IMR-90 (cell line): ENCODE measurements around the gene CALD1. TPM values are rescaled to one million over a fixed set of nuclear protein-coding genes. Genes with fewer than 3 reads are reported as not detected.

Source experiments
- ATAC-seq: fragments of 200-7000 bp; cut with Tn5 transposase; 2 replicates; pipeline ENCODE4 v1.9.1; 2020; ENCODE audit warnings: low read depth, mild to moderate bottlenecking, moderate library complexity
- BruUV-seq: library from RNA; stranded (reverse); fragments of 400-500 nt; replicated peaks from 2 replicates; lab custom pipeline; 2021; lab: Mats Ljungman, UMichigan
- CTCF ChIA-PET: fragments of 300-600 bp; formaldehyde crosslinking; extraction: SDS; loops from one replicate; lab custom pipeline; 2021; ENCODE audit warnings: antibody characterized with exemption; lab: Yijun Ruan, JAX
- POLR2A ChIA-PET: fragments of 300-600 bp; sonication (Branson Sonifier 250); formaldehyde crosslinking; loops from one replicate; lab custom pipeline; 2022; ENCODE audit warnings: antibody characterized with exemption; ENCODE audit not compliant: unreplicated experiment; lab: Charles Lee
- DNase-seq: peaks from one replicate; pipeline ENCODE4 v3.0.0; 2013
- H2AFZ ChIP-seq: replicated peaks from 2 replicates; pipeline ENCODE3; 2013; ENCODE audit warnings: low read length, mild to moderate bottlenecking; ENCODE audit not compliant: poor library complexity
- H2AK5ac ChIP-seq: 2 replicates; pipeline ENCODE4 v1.6.1; 2013; ENCODE audit warnings: low read depth, low read length, inconsistent platforms
- H2AK9ac ChIP-seq: replicated peaks from 2 replicates; pipeline ENCODE3; 2013; ENCODE audit warnings: mild to moderate bottlenecking, low read depth, low read length, moderate library complexity; ENCODE audit not compliant: poor library complexity
- H2BK120ac ChIP-seq: 2 replicates; pipeline ENCODE4 v1.6.1; 2013; ENCODE audit warnings: low read depth, low read length, inconsistent platforms
- H2BK15ac ChIP-seq: 3 replicates; pipeline ENCODE4 v1.6.1; 2013; ENCODE audit warnings: low read depth, low read length, inconsistent platforms
- H2BK20ac ChIP-seq: 2 replicates; pipeline ENCODE4 v1.6.1; 2013; ENCODE audit warnings: low read depth, mild to moderate bottlenecking, inconsistent platforms, low read length, moderate library complexity
- H2BK5ac ChIP-seq: 2 replicates; pipeline ENCODE4 v1.6.1; 2013; ENCODE audit warnings: mild to moderate bottlenecking, low read depth, low read length, inconsistent platforms; ENCODE audit not compliant: poor library complexity, severe bottlenecking
- H3K14ac ChIP-seq: replicated peaks from 2 replicates; pipeline ENCODE4 v1.6.1; 2013; ENCODE audit warnings: low read depth, low read length, inconsistent platforms
- H3K18ac ChIP-seq: 2 replicates; pipeline ENCODE4 v1.6.1; 2013; ENCODE audit warnings: low read depth, low read length, control low read depth
- H3K23ac ChIP-seq: 2 replicates; pipeline ENCODE4 v1.6.1; 2013; ENCODE audit warnings: low read depth, low read length, inconsistent platforms
- H3K27ac ChIP-seq: 2 replicates; pipeline ENCODE4 v1.5.1; 2013; ENCODE audit warnings: mild to moderate bottlenecking, control low read depth, low read length; ENCODE audit not compliant: insufficient read depth
- H3K27me3 ChIP-seq: 2 replicates; pipeline ENCODE4 v1.6.1; 2013; ENCODE audit warnings: low read length; ENCODE audit not compliant: control insufficient read depth, insufficient read depth
- H3K36me3 ChIP-seq: 2 replicates; pipeline ENCODE4 v1.6.1; 2013; ENCODE audit warnings: low read length, mixed read lengths; ENCODE audit not compliant: control insufficient read depth, insufficient read depth
- H3K4ac ChIP-seq: 2 replicates; pipeline ENCODE4 v1.6.1; 2013; ENCODE audit warnings: low read depth, low read length, inconsistent platforms
- H3K4me1 ChIP-seq: 2 replicates; pipeline ENCODE4 v1.6.1; 2013; ENCODE audit warnings: low read length, mixed read lengths; ENCODE audit not compliant: control insufficient read depth, insufficient read depth
- H3K4me2 ChIP-seq: 2 replicates; pipeline ENCODE4 v1.6.1; 2013; ENCODE audit warnings: low read depth, mild to moderate bottlenecking, control low read depth, low read length, moderate library complexity
- H3K4me3 ChIP-seq: 2 replicates; pipeline ENCODE4 v1.5.1; 2013; ENCODE audit warnings: low read depth, mild to moderate bottlenecking, control low read depth, low read length, moderate library complexity; ENCODE audit not compliant: insufficient read depth
- H3K56ac ChIP-seq: 2 replicates; pipeline ENCODE4 v1.6.1; 2013; ENCODE audit warnings: low read length, inconsistent platforms; ENCODE audit not compliant: insufficient read depth; ENCODE audit errors: extremely low read depth
- H3K79me1 ChIP-seq, 2 experiments: 2 replicates each; pipeline ENCODE4 v1.6.1; 2013; ENCODE audit warnings: low read length in 2 of 2, inconsistent platforms in 1 of 2, low read depth in 1 of 2
- H3K9ac ChIP-seq: 2 replicates; pipeline ENCODE4 v1.6.1; 2013; ENCODE audit warnings: low read depth, low read length, control low read depth
- H3K9me1 ChIP-seq: 2 replicates; pipeline ENCODE4 v1.6.1; 2013; ENCODE audit warnings: low read length, inconsistent platforms; ENCODE audit not compliant: insufficient read depth
- H3K9me3 ChIP-seq: 2 replicates; pipeline ENCODE4 v1.6.1; 2013; ENCODE audit warnings: low read length; ENCODE audit not compliant: control insufficient read depth, insufficient read depth
- H4K20me1 ChIP-seq: 2 replicates; pipeline ENCODE4 v1.6.1; 2013; ENCODE audit warnings: low read length, inconsistent platforms; ENCODE audit not compliant: insufficient read depth
- H4K5ac ChIP-seq: 2 replicates; pipeline ENCODE4 v1.6.1; 2013; ENCODE audit warnings: mild to moderate bottlenecking, low read depth, low read length, control low read depth
- H4K8ac ChIP-seq, 2 experiments: 2 replicates each; pipeline ENCODE4 v1.6.1; 2013; ENCODE audit warnings: low read depth in 2 of 2, low read length in 2 of 2, control low read depth in 1 of 2, inconsistent platforms in 1 of 2
- H4K91ac ChIP-seq: 2 replicates; pipeline ENCODE4 v1.6.1; 2013; ENCODE audit warnings: low read depth, low read length, inconsistent platforms; ENCODE audit not compliant: insufficient read depth
- CEBPB ChIP-seq: IDR thresholded peaks from 2 replicates; pipeline ENCODE4 v1.6.1; 2012; ENCODE audit warnings: low read depth, low read length, improper control_type of control experiment
- FOS ChIP-seq: fragments of 150-350 bp; IDR thresholded peaks from 2 replicates; pipeline ENCODE4 v1.6.1; 2016; ENCODE audit warnings: low read depth, low read length
- WGBS, 2 experiments: methylation state at CpG; one replicate each; pipeline versions ENCODE4 v1.1.5 to v1.1.7; 2013; ENCODE audit warnings: missing lambda C conversion rate in 2 of 2; ENCODE audit not compliant: insufficient read length in 1 of 2; ENCODE audit errors: extremely low coverage in 2 of 2; 5-methylcytosine and 5-hydroxymethylcytosine counted together
- dilution Hi-C: fragments of 300-500 bp; cut with HindIII; formaldehyde crosslinking; loops from one replicate; pipeline ENCODE4 v1.14.3; 2018; ENCODE audit warnings: low sequenced_read_pairs; ENCODE audit not compliant: unreplicated experiment
- in situ Hi-C: fragments of 300-500 bp; cut with MboI; formaldehyde crosslinking; loops from 3 replicates; pipeline ENCODE4 v1.14.3; 2019; ENCODE audit warnings: low sequenced_read_pairs, inconsistent platforms, mixed read lengths
- intact Hi-C: fragments of 100-400 bp; cut with micrococcal nuclease; formaldehyde crosslinking; loops from 2 replicates; pipeline ENCODE4 v1.10.0; 2022
- polyA plus RNA-seq, 3 experiments: library from polyadenylated mRNA; depleted of rRNA; stranded (reverse); fragments of >200 nt; gene quantifications; 2 replicates each; pipeline ENCODE4 v1.2.3, GENCODE V29; 2012; ENCODE audit warnings: low replicate concordance in 1 of 3
- total RNA-seq: library from RNA; depleted of rRNA; stranded (reverse); fragments of >200 nt; gene quantifications from 2 replicates; pipeline ENCODE4 v1.2.3, GENCODE V29; 2012

The CALD1 gene
- total and polyA plus RNA-seq, 2 of the 4 experiments (the other 2 are of a cell fraction) = 375 to 487 TPM

GRCh38 chr7:134777908-134778580, 1.4 kb upstream of the CALD1 start:
- no TSS peak for BruUV-seq
- peak overlapping the region; percentile 72 for H3K9ac ChIP-seq
- H3K23ac ChIP-seq = peak overlapping the region; percentile 92
- H4K20me1 ChIP-seq = peaks cover 23% of the 10 kb centered on the region
- H2BK5ac ChIP-seq = peak overlapping the region; percentile 90
- peak overlapping the region; percentile 98 for H4K91ac ChIP-seq
- H4K5ac ChIP-seq = peak overlapping the region; percentile 97
- peaks cover 15% of the 10 kb centered on the region for H3K4me1 ChIP-seq
- dilution Hi-C loops (no loop called here), in situ Hi-C loops (no loop called here), intact Hi-C loops (loop anchor here (2.0 to 5.0 kb wide), 3 partner anchors 51 to 131 kb away; partner anchors contain the start of gene BPGM)
- H2BK15ac ChIP-seq = peak overlapping the region; percentile 98
- no peak overlapping the region for H2AK9ac ChIP-seq
- H2AFZ ChIP-seq = peak overlapping the region; percentile 66
- WGBS, 2 experiments = no CpG with 5 or more reads among the region's 2 CpGs
- H3K4me2 ChIP-seq = peak overlapping the region; percentile 81
- ChIA-PET CTCF (no interaction called here), POLR2A (no interaction called here)
- peak overlapping the region; percentile 93 to 96 for H4K8ac ChIP-seq
- H3K79me1 ChIP-seq = peaks cover 0 to 26% of the 10 kb centered on the region in 2 experiments; a peak in 2 of 4 replicates
- peak overlapping the region; percentile 96 for H3K4ac ChIP-seq
- DNase-seq (no peak), ATAC-seq (no peak)
- H3K27me3 ChIP-seq = no peaks in the 10 kb centered on the region
- H3K36me3 ChIP-seq = peaks cover 3% of the 10 kb centered on the region
- peak overlapping the region; percentile 84 for H3K27ac ChIP-seq
- H3K14ac ChIP-seq = peak overlapping the region; percentile 97
- peak overlapping the region; percentile 99 for H3K56ac ChIP-seq
- no peaks in the 10 kb centered on the region for H3K9me3 ChIP-seq
- H3K4me3 ChIP-seq = no peak overlapping the region
- H3K18ac ChIP-seq = peak overlapping the region; percentile 99
- H3K9me1 ChIP-seq = peaks cover 20% of the 10 kb centered on the region
- H2BK20ac ChIP-seq = peak overlapping the region; percentile 97
- peak overlapping the region; percentile 98 for H2BK120ac ChIP-seq
- H2AK5ac ChIP-seq = peak overlapping the region; percentile 80
- TF ChIP-seq CEBPB (peak; percentile 87), FOS (no peak)
